CD4-positive, alpha-beta T cell treated with Interleukin-15 for 1 hour (primary cell): Measurements from ENCODE around the gene MADCAM1.

Source experiments
- DNase-seq: peaks from one replicate; pipeline ENCODE4 v3.0.0-alpha.2; 2020

The MADCAM1 gene

GRCh38 chr19:489418-490196 is 6.7 kb upstream of the MADCAM1 start:
- no peak for DNase-seq

GRCh38 chr19:491146-491741 is 5.0 kb upstream of the MADCAM1 start:
- DNase-seq: no peak

GRCh38 chr19:492091-492531 is 4.2 kb upstream of the MADCAM1 start:
- no peak for DNase-seq

- DNase-seq: no peak
These were observed 2.7 kb upstream of the MADCAM1 start for GRCh38 chr19:493391-494170.

GRCh38 chr19:494171-495080 is 1.9 kb upstream of the MADCAM1 start:
- DNase-seq: no peak

GRCh38 chr19:495081-495401 is 1.2 kb upstream of the MADCAM1 start:
- DNase-seq: no peak

- DNase-seq: peak; percentile 33
These were observed 729 bp upstream of the MADCAM1 start for GRCh38 chr19:495402-496111.

GRCh38 chr19:496986-497385 is 700 bp downstream of the MADCAM1 start:
- no peak for DNase-seq

- DNase-seq: no peak
These were observed 1.2 kb downstream of the MADCAM1 start for GRCh38 chr19:497491-497868.

GRCh38 chr19:497869-498510 is 1.7 kb downstream of the MADCAM1 start:
- DNase-seq: no peak

- no peak for DNase-seq
These were observed 2.2 kb downstream of the MADCAM1 start for GRCh38 chr19:498511-498891.

GRCh38 chr19:498977-499623 is 2.8 kb downstream of the MADCAM1 start:
- DNase-seq: no peak

GRCh38 chr19:501646-502045 is 5.4 kb downstream of the MADCAM1 start:
- no peak for DNase-seq

- no peak for DNase-seq
These were observed 8.3 kb downstream of the MADCAM1 start for GRCh38 chr19:504616-505015.

GRCh38 chr19:506404-507285 is 10.4 kb downstream of the MADCAM1 start:
- peak; percentile 97 for DNase-seq

GRCh38 chr19:507286-508203 is 11.3 kb downstream of the MADCAM1 start, which contains the start of gene TPGS1:
Gene TPGS1 (plus strand): TSS chr19:507497. CDS start chr19:507507, 10 bp downstream.
- DNase-seq: peak; percentile 70

GRCh38 chr19:508204-509150 is 12.2 kb downstream of the MADCAM1 start:
- no peak for DNase-seq
